Uterus (tissue), 2 donors: ENCODE data around the gene SLC35A2.
A peak's percentile ranks its signal among the peaks of the same experiment; 100 is the strongest.

Experiments
- POLR2A ChIP-seq, 2 donors: fragments of 450-650 bp; IDR thresholded peaks; one replicate each; pipeline ENCODE4 v1.6.1; 2016; ENCODE audit warnings: antibody characterized with exemption in 2 of 2, mild to moderate bottlenecking in 1 of 2, moderate library complexity in 1 of 2
- TF ChIP-seq, protein P1 (sequence below), 4 experiments: fragments of 200-600 bp in 2 of 4; fragments of 450-650 bp in 2 of 4; sonication (generic) in 2 of 4; IDR thresholded peaks; one replicate each; pipeline ENCODE4 v1.5.1; 2016 to 2019; ENCODE audit warnings: antibody characterized with exemption in 4 of 4, mild to moderate bottlenecking in 2 of 4, moderate library complexity in 1 of 4

DNA sequence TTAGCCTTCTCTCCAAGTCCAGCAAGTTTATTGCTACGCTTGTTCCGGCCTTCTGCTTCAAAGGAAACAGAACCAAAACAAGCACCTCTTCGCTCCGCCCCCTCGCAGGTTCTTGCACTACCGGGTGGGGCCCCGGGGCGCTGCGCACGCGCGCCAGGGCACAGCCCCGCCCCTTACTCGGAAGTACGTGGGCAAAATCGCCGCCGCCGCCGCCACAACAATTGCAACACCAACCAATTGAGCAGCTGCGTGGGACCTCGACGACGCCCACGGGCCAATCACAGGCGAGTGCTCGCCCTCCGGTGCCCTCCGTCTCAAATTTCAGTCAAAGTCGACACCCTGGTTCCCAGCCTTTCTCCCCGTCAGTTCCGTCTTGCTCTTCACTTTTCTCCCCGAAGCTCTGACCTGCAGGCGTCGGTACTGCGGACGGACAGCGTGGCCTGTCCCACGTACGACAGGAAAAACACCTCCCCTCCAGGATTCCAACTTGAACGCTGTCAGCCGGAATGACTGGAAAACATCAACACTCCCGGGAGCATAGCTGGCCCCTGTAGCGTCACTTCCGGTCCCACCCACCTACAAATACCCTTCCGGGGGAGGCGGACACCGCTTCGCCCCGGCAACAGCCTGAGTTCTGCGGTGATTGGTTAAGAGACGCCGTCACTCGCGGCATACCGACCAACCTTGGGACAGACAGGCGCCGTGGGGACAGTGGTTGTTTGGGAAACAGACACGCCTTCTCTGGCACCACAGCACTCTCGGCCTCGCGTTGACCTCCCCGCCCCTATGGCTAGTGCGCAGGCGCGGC, 46.6 kb upstream of the SLC35A2 start:
- peak; percentile 24 to 66 for TF ChIP-seq POLR2A (IDR thresholded peaks at IDR 0.05)
- TF ChIP-seq, protein P1, sequence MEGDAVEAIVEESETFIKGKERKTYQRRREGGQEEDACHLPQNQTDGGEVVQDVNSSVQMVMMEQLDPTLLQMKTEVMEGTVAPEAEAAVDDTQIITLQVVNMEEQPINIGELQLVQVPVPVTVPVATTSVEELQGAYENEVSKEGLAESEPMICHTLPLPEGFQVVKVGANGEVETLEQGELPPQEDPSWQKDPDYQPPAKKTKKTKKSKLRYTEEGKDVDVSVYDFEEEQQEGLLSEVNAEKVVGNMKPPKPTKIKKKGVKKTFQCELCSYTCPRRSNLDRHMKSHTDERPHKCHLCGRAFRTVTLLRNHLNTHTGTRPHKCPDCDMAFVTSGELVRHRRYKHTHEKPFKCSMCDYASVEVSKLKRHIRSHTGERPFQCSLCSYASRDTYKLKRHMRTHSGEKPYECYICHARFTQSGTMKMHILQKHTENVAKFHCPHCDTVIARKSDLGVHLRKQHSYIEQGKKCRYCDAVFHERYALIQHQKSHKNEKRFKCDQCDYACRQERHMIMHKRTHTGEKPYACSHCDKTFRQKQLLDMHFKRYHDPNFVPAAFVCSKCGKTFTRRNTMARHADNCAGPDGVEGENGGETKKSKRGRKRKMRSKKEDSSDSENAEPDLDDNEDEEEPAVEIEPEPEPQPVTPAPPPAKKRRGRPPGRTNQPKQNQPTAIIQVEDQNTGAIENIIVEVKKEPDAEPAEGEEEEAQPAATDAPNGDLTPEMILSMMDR (IDR thresholded peaks at IDR 0.05), result peak in 1 of 4 experiments; percentile 4
